HL-60 (cell line): ENCODE data around the gene NUCB1.
"Not testable (repeated sequence)": the region's sequence is repeated elsewhere in the genome, so short reads cannot be mapped to it uniquely, and the experiment has no call there.

ENCODE experiments used
- DNase-seq, 2 experiments: peaks; one replicate each; pipeline ENCODE4 v3.0.0-alpha.2; 2010 to 2020; ENCODE audit warnings: low read depth in 1 of 2, low spot score in 1 of 2
- H3K27ac ChIP-seq: fragments of 250-450 bp; sonication (Bioruptor Pico); replicated peaks from 2 replicates; pipeline ENCODE4 v1.5.1; 2020; ENCODE audit warnings: mild to moderate bottlenecking, moderate library complexity
- H3K27me3 ChIP-seq: fragments of 250-450 bp; sonication (Bioruptor Pico); 2 replicates; pipeline ENCODE4 v1.5.1; 2021; ENCODE audit warnings: mild to moderate bottlenecking, moderate library complexity; ENCODE audit not compliant: insufficient read depth, poor library complexity, severe bottlenecking
- H3K4me3 ChIP-seq: replicated peaks from 2 replicates; pipeline ENCODE4 v1.5.1; 2011; ENCODE audit warnings: mild to moderate bottlenecking, control low read depth, low read length; ENCODE audit not compliant: insufficient read depth
- GABPA ChIP-seq: IDR thresholded peaks from 2 replicates; pipeline ENCODE4 v1.6.1; 2012; ENCODE audit warnings: low read depth
- POLR2AphosphoS5 ChIP-seq: IDR thresholded peaks from 2 replicates; pipeline ENCODE4 v1.6.1; 2012; ENCODE audit warnings: low read depth
- SPI1 ChIP-seq: IDR thresholded peaks from 2 replicates; pipeline ENCODE4 v1.6.1; 2012; ENCODE audit warnings: low read depth, mild to moderate bottlenecking, borderline replicate concordance
- TF ChIP-seq, protein P1 (sequence below): IDR thresholded peaks from one replicate; pipeline ENCODE4 v1.5.1; 2011; ENCODE audit warnings: low read length, control low read depth, inconsistent platforms; ENCODE audit not compliant: insufficient read depth
- TF ChIP-seq, protein P2 (sequence below): IDR thresholded peaks from 2 replicates; pipeline ENCODE4 v1.6.1; 2012; ENCODE audit warnings: low read depth; ENCODE audit not compliant: insufficient replicate concordance

NUCB1 gene

DNA sequence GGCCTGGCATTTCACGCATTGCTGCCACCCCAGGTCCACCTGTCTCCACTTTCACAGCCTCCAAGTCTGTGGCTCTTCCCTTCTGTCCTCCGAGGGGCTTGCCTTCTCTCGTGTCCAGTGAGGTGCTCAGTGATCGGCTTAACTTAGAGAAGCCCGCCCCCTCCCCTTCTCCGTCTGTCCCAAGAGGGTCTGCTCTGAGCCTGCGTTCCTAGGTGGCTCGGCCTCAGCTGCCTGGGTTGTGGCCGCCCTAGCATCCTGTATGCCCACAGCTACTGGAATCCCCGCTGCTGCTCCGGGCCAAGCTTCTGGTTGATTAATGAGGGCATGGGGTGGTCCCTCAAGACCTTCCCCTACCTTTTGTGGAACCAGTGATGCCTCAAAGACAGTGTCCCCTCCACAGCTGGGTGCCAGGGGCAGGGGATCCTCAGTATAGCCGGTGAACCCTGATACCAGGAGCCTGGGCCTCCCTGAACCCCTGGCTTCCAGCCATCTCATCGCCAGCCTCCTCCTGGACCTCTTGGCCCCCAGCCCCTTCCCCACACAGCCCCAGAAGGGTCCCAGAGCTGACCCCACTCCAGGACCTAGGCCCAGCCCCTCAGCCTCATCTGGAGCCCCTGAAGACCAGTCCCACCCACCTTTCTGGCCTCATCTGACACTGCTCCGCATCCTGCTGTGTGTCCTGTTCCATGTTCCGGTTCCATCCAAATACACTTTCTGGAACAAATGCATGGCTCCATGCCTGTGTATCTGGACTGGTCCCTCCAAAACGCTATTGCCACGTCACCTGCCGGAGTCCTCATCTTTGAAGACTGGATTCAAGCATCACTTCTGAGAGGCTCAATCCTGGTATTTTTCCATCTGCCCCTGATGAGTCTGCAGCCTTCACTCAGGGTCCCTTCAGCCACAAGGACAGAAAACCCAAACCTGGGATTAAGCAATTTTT, 22.7 kb downstream of the NUCB1 start:
- Histone ChIP-seq H3K27me3 (no peaks in the 10 kb centered on the region), H3K4me3 (no peak overlapping the region), H3K27ac (no peak overlapping the region)
- no peak for DNase-seq
- TF ChIP-seq SPI1 (no peak), POLR2AphosphoS5 (no peak), GABPA (no peak)
- TF ChIP-seq, protein P1, sequence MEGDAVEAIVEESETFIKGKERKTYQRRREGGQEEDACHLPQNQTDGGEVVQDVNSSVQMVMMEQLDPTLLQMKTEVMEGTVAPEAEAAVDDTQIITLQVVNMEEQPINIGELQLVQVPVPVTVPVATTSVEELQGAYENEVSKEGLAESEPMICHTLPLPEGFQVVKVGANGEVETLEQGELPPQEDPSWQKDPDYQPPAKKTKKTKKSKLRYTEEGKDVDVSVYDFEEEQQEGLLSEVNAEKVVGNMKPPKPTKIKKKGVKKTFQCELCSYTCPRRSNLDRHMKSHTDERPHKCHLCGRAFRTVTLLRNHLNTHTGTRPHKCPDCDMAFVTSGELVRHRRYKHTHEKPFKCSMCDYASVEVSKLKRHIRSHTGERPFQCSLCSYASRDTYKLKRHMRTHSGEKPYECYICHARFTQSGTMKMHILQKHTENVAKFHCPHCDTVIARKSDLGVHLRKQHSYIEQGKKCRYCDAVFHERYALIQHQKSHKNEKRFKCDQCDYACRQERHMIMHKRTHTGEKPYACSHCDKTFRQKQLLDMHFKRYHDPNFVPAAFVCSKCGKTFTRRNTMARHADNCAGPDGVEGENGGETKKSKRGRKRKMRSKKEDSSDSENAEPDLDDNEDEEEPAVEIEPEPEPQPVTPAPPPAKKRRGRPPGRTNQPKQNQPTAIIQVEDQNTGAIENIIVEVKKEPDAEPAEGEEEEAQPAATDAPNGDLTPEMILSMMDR, result no peak
- TF ChIP-seq, protein P2, sequence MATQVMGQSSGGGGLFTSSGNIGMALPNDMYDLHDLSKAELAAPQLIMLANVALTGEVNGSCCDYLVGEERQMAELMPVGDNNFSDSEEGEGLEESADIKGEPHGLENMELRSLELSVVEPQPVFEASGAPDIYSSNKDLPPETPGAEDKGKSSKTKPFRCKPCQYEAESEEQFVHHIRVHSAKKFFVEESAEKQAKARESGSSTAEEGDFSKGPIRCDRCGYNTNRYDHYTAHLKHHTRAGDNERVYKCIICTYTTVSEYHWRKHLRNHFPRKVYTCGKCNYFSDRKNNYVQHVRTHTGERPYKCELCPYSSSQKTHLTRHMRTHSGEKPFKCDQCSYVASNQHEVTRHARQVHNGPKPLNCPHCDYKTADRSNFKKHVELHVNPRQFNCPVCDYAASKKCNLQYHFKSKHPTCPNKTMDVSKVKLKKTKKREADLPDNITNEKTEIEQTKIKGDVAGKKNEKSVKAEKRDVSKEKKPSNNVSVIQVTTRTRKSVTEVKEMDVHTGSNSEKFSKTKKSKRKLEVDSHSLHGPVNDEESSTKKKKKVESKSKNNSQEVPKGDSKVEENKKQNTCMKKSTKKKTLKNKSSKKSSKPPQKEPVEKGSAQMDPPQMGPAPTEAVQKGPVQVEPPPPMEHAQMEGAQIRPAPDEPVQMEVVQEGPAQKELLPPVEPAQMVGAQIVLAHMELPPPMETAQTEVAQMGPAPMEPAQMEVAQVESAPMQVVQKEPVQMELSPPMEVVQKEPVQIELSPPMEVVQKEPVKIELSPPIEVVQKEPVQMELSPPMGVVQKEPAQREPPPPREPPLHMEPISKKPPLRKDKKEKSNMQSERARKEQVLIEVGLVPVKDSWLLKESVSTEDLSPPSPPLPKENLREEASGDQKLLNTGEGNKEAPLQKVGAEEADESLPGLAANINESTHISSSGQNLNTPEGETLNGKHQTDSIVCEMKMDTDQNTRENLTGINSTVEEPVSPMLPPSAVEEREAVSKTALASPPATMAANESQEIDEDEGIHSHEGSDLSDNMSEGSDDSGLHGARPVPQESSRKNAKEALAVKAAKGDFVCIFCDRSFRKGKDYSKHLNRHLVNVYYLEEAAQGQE, result no peak

DNA sequence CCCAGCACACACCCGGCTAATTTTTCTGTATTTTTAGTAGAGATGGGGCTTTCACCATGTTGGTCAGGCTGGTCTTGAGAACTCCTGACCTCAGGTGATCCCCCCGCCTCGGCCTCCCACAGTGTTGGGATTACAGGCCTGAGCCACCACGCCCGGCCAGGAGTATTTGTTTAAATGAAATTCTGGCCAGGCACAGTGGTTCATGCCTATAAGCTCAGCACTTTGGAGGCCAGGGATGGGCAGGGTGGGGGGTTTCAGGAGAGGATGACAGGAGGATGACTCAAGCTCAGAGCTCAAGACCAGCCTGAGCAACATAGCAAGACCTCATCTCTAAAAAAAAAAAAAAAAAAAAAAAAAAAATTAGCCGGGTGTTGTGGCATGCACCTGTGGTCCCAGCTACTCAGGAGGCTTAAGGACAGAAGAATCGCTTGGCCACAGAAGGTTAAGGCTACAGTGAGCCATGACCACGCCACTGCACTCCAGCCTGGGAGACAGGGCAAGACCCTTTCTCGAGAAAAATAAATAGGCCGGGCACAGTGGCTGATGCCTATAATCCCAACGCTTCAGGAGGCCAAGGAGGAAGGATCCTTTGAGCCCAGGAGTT, 25.2 kb downstream of the NUCB1 start:
- TF ChIP-seq SPI1 (no peak), POLR2AphosphoS5 (no peak), GABPA (no peak)
- TF ChIP-seq, protein P2, result no peak
- TF ChIP-seq, protein P1, result no peak
- H3K4me3 ChIP-seq, result no peak overlapping the region
- no peak for DNase-seq
- no peaks in the 10 kb centered on the region for H3K27me3 ChIP-seq
- H3K27ac ChIP-seq, result no peak overlapping the region

DNA sequence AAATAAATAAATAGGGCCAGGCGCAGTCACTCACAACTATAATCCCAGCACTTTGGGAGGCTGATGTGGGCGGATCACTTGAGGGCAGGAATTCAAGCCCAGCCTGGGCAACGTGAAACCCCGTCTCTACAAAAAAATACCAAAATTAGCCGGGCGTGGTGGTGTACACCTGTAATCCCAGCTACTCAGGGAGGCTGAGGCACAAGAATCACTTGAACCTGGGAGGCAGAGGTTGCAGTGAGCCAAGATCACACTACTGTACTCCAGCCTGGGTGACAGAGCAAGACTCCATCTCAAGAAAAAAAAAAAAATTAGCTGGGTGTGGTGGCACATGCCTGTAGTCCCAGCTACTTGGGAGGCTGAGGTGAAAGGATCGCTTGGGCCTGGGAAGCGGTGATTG, 25.8 kb downstream of the NUCB1 start:
- H3K4me3 ChIP-seq, DNase-seq, H3K27ac ChIP-seq, H3K27me3 ChIP-seq: not testable (repeated sequence)

DNA sequence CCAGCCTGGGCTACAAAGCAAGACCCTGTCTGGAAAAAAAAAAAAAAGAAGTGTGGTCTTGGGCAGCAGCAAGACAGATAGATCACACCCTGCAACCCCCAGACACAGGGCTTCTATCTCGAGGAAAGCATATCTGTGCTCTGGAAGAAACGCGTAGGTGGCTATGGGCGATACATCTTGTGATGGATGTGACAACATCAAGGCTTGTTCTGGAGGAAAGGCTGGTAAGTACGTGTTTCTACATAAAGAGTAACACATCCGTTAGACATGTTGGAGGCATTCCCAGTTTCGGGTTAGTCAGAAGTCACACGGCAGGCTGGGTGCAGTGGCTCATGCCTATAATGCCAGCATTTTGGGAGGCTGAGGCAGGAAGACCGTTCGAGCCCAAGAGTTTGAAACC, 26.8 kb downstream of the NUCB1 start:
- no peak overlapping the region for H3K27ac ChIP-seq
- no peak for DNase-seq
- peaks cover 2% of the 10 kb centered on the region for H3K27me3 ChIP-seq
- TF ChIP-seq, protein P2, result no peak
- TF ChIP-seq SPI1 (no peak), GABPA (no peak), POLR2AphosphoS5 (no peak)
- TF ChIP-seq, protein P1, result no peak
- no peak overlapping the region for H3K4me3 ChIP-seq

DNA sequence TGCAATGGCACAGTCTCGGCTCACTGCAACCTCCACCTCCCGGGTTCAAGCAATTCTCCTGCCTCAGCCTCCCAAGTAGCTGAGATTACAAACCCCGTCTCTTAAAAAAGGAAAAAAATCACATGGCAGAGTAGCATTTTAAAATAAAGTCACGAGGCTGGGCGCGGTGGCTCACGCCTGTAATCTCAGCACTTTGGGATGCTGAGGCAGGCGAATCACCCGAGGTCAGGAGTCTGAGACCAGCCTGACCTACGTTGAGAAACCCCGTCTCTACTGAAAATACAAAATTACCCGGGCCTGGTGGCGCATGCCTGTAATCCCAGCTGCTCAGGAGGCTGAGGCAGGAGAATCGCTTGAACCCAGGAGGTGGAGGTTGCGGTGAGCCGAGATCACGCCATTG, 27.6 kb downstream of the NUCB1 start:
- not testable (repeated sequence) for DNase-seq, H3K4me3 ChIP-seq, H3K27me3 ChIP-seq, H3K27ac ChIP-seq
